HL-60 (cell line): ENCODE results near the gene SCMH1.

ENCODE experiments used
- CTCF ChIP-seq: IDR thresholded peaks from one replicate; pipeline ENCODE4 v1.5.1; 2011; ENCODE audit warnings: low read length, control low read depth, inconsistent platforms; ENCODE audit not compliant: insufficient read depth
- REST ChIP-seq: IDR thresholded peaks from 2 replicates; pipeline ENCODE4 v1.6.1; 2012; ENCODE audit warnings: low read depth; ENCODE audit not compliant: insufficient replicate concordance

- TF ChIP-seq REST (no peak), CTCF (peak; percentile 72)
Observed at GRCh38 chr1:41282679-41283317, 40.7 kb upstream of the SCMH1 start.
